K562 (cell line): ENCODE measurements around the gene AMIGO1. TPM values are rescaled to one million over a fixed set of nuclear protein-coding genes. Genes with fewer than 3 reads are reported as not detected.

Source experiments
- ELF1 ChIP-seq: fragments of 200-800 bp; sonication (Bioruptor generic); IDR thresholded peaks from 2 replicates; pipeline ENCODE4 v1.6.1; 2016; ENCODE audit warnings: missing genetic modification characterization, missing compliant biosample characterization
- EWSR1 ChIP-seq: fragments of 450-650 bp; IDR thresholded peaks from 2 replicates; pipeline ENCODE4 v1.6.1; 2018; ENCODE audit warnings: borderline replicate concordance, mild to moderate bottlenecking, low read depth, moderate library complexity; ENCODE audit not compliant: partially characterized antibody
- MCM7 ChIP-seq, 2 experiments: fragments of 450-650 bp; IDR thresholded peaks; 2 replicates each; pipeline ENCODE4 v1.6.1; 2016 to 2018
- MTA3 ChIP-seq: fragments of 450-650 bp; formaldehyde crosslinking; IDR thresholded peaks from 2 replicates; pipeline ENCODE4 v1.6.1; 2017; ENCODE audit warnings: mild to moderate bottlenecking, borderline replicate concordance
- NFATC3 ChIP-seq: fragments of 450-650 bp; IDR thresholded peaks from 2 replicates; pipeline ENCODE4 v1.6.1; 2017; ENCODE audit warnings: mild to moderate bottlenecking
- SAP30 ChIP-seq: fragments of 200-600 bp; sonication (generic); IDR thresholded peaks from 2 replicates; pipeline ENCODE4 v1.6.1; 2012; ENCODE audit warnings: borderline replicate concordance, low read depth, mild to moderate bottlenecking, moderate library complexity, low read length, control low read depth, inconsistent platforms; ENCODE audit not compliant: insufficient read depth, poor library complexity, severe bottlenecking
- TEAD2 ChIP-seq: fragments of 450-650 bp; IDR thresholded peaks from 2 replicates; pipeline ENCODE4 v1.6.1; 2016; ENCODE audit warnings: missing genetic modification characterization, control low read depth, missing compliant biosample characterization
- TSC22D4 ChIP-seq: fragments of 450-650 bp; IDR thresholded peaks from 2 replicates; pipeline ENCODE4 v1.6.1; 2016; ENCODE audit warnings: missing genetic modification characterization, missing biosample characterization, control low read depth
- ZBED1 ChIP-seq: IDR thresholded peaks from 2 replicates; pipeline ENCODE4 v1.6.1; 2014
- ZEB2 ChIP-seq: fragments of 450-650 bp; IDR thresholded peaks from 2 replicates; pipeline ENCODE4 v1.6.1; 2016
- ZNF274 ChIP-seq: IDR thresholded peaks from 2 replicates; pipeline ENCODE4 v1.6.1; 2011; ENCODE audit warnings: low read depth, mild to moderate bottlenecking, low read length, moderate library complexity, borderline replicate concordance
- polyA plus RNA-seq, 8 experiments: library from polyadenylated mRNA; depleted of rRNA in 4 of 8; stranded (reverse) in 5 of 8; unstranded in 3 of 8; fragments of >200 nt; fragmentation: Nextera tagmentation in 2 of 8; fragmentation: Illumina TruSeq in 1 of 8; extraction: Ambion mirVana in 2 of 8; extraction: Trizol in 1 of 8; gene quantifications; 2 replicates each; pipeline versions ENCODE4 v1.2.1 to v1.2.3, GENCODE V29; 2011 to 2014; ENCODE audit warnings: inconsistent platforms in 1 of 8, missing spikeins in 1 of 8
- total RNA-seq, 7 experiments: library from RNA; depleted of rRNA in 6 of 7; stranded (reverse); fragments of >200 nt in 6 of 7; fragmentation: Illumina TruSeq in 2 of 7; extraction: Trizol in 2 of 7; gene quantifications; 2 replicates each; pipeline versions ENCODE4 v1.2.1 to v1.2.3, GENCODE V29; 2011 to 2021; ENCODE audit warnings: low replicate concordance in 1 of 7
- TF ChIP-seq, protein P1 (sequence below): fragments of 200-600 bp; sonication (generic); IDR thresholded peaks from one replicate; pipeline ENCODE4 v1.6.1; 2012; ENCODE audit warnings: mild to moderate bottlenecking, low read depth, low read length, inconsistent platforms
- TF ChIP-seq, protein P2 (sequence below): fragments of 450-650 bp; formaldehyde crosslinking; conservative IDR thresholded peaks from 2 replicates; pipeline ENCODE4 v1.4.0; 2022; ENCODE audit warnings: mild to moderate bottlenecking, missing genetic modification characterization
- TF ChIP-seq, protein P3 (sequence below): sonication (generic); formaldehyde crosslinking; IDR thresholded peaks from 2 replicates; pipeline ENCODE4 v1.8.1; 2022; ENCODE audit warnings: missing genetic modification reagents

The AMIGO1 gene
- total and polyA plus RNA-seq, 9 of the 15 experiments (the other 6 are each of a cell fraction or from before 2014, with no cell fraction given), result 0.24 to 1.0 (median 0.54) TPM

DNA sequence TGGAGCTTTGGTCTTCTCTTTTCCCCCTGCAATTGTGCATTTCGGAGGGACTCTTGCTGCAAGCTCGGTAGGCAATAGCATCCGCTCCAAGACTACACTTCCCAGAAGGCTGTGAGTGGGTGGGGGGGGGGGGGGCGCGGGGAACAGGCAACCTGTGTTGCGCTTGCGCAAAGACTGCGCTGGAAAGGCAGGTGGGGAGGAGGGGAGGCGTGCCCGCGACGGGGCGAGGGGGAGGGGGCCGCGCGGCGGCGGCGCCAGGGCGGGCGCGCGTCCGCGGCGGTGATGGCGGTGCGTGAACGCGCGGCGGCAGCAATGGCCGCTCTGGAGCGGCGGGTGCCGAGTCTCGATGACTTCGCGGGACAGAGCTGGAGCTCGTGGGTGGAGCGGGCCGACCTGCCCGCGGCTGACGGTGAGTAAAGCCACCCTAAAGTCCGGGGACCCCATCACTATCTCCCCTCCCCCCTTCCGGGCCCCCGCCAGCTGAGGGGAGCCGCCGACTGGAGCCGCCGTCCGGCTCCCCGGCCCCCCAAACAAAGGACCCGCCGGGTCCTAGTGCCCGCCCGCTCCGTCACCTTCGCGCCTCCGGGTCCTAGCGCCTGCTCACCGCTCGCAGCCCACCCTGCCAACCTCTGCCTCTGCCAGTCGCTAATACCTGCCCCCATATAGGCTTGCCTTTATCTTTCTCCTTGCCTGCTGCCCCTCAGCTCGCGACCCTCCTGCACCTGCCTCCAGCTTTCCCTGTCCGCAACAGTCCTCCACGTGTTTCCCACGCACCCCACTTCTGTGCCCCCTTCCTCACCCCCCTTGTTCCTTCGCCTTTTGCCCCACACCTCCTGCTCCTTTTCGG lies 25.6 kb downstream of the AMIGO1 start, which contains the start of gene ATXN7L2 (continued):
- TF ChIP-seq, protein P1, sequence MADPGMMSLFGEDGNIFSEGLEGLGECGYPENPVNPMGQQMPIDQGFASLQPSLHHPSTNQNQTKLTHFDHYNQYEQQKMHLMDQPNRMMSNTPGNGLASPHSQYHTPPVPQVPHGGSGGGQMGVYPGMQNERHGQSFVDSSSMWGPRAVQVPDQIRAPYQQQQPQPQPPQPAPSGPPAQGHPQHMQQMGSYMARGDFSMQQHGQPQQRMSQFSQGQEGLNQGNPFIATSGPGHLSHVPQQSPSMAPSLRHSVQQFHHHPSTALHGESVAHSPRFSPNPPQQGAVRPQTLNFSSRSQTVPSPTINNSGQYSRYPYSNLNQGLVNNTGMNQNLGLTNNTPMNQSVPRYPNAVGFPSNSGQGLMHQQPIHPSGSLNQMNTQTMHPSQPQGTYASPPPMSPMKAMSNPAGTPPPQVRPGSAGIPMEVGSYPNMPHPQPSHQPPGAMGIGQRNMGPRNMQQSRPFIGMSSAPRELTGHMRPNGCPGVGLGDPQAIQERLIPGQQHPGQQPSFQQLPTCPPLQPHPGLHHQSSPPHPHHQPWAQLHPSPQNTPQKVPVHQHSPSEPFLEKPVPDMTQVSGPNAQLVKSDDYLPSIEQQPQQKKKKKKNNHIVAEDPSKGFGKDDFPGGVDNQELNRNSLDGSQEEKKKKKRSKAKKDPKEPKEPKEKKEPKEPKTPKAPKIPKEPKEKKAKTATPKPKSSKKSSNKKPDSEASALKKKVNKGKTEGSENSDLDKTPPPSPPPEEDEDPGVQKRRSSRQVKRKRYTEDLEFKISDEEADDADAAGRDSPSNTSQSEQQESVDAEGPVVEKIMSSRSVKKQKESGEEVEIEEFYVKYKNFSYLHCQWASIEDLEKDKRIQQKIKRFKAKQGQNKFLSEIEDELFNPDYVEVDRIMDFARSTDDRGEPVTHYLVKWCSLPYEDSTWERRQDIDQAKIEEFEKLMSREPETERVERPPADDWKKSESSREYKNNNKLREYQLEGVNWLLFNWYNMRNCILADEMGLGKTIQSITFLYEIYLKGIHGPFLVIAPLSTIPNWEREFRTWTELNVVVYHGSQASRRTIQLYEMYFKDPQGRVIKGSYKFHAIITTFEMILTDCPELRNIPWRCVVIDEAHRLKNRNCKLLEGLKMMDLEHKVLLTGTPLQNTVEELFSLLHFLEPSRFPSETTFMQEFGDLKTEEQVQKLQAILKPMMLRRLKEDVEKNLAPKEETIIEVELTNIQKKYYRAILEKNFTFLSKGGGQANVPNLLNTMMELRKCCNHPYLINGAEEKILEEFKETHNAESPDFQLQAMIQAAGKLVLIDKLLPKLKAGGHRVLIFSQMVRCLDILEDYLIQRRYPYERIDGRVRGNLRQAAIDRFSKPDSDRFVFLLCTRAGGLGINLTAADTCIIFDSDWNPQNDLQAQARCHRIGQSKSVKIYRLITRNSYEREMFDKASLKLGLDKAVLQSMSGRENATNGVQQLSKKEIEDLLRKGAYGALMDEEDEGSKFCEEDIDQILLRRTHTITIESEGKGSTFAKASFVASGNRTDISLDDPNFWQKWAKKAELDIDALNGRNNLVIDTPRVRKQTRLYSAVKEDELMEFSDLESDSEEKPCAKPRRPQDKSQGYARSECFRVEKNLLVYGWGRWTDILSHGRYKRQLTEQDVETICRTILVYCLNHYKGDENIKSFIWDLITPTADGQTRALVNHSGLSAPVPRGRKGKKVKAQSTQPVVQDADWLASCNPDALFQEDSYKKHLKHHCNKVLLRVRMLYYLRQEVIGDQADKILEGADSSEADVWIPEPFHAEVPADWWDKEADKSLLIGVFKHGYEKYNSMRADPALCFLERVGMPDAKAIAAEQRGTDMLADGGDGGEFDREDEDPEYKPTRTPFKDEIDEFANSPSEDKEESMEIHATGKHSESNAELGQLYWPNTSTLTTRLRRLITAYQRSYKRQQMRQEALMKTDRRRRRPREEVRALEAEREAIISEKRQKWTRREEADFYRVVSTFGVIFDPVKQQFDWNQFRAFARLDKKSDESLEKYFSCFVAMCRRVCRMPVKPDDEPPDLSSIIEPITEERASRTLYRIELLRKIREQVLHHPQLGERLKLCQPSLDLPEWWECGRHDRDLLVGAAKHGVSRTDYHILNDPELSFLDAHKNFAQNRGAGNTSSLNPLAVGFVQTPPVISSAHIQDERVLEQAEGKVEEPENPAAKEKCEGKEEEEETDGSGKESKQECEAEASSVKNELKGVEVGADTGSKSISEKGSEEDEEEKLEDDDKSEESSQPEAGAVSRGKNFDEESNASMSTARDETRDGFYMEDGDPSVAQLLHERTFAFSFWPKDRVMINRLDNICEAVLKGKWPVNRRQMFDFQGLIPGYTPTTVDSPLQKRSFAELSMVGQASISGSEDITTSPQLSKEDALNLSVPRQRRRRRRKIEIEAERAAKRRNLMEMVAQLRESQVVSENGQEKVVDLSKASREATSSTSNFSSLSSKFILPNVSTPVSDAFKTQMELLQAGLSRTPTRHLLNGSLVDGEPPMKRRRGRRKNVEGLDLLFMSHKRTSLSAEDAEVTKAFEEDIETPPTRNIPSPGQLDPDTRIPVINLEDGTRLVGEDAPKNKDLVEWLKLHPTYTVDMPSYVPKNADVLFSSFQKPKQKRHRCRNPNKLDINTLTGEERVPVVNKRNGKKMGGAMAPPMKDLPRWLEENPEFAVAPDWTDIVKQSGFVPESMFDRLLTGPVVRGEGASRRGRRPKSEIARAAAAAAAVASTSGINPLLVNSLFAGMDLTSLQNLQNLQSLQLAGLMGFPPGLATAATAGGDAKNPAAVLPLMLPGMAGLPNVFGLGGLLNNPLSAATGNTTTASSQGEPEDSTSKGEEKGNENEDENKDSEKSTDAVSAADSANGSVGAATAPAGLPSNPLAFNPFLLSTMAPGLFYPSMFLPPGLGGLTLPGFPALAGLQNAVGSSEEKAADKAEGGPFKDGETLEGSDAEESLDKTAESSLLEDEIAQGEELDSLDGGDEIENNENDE, result no peak
- TF ChIP-seq NFATC3, result no peak
- peak; percentile 83 for TF ChIP-seq MTA3
- TF ChIP-seq ZBED1, result peak; percentile 83
- no peak for TF ChIP-seq ZNF274
- TF ChIP-seq TSC22D4 (tag), result no peak
- peak; percentile 64; the same call in 1 of the 2 replicates for TF ChIP-seq ZEB2
- TF ChIP-seq, protein P2, sequence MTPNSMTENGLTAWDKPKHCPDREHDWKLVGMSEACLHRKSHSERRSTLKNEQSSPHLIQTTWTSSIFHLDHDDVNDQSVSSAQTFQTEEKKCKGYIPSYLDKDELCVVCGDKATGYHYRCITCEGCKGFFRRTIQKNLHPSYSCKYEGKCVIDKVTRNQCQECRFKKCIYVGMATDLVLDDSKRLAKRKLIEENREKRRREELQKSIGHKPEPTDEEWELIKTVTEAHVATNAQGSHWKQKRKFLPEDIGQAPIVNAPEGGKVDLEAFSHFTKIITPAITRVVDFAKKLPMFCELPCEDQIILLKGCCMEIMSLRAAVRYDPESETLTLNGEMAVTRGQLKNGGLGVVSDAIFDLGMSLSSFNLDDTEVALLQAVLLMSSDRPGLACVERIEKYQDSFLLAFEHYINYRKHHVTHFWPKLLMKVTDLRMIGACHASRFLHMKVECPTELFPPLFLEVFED (CRISPR knock-in tag), result peak; percentile 79; the same call in 1 of the 2 replicates
- TF ChIP-seq, protein P3, sequence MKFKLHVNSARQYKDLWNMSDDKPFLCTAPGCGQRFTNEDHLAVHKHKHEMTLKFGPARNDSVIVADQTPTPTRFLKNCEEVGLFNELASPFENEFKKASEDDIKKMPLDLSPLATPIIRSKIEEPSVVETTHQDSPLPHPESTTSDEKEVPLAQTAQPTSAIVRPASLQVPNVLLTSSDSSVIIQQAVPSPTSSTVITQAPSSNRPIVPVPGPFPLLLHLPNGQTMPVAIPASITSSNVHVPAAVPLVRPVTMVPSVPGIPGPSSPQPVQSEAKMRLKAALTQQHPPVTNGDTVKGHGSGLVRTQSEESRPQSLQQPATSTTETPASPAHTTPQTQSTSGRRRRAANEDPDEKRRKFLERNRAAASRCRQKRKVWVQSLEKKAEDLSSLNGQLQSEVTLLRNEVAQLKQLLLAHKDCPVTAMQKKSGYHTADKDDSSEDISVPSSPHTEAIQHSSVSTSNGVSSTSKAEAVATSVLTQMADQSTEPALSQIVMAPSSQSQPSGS (CRISPR knock-in tag), result no peak; the same call in 1 of the 2 replicates
- TF ChIP-seq MCM7 (IDR thresholded peaks at IDR 0.05), result no peak
- peak; percentile 37 for TF ChIP-seq SAP30
- TF ChIP-seq EWSR1, result no peak
- TF ChIP-seq TEAD2 (tag), result no peak
- TF ChIP-seq ELF1, result peak; percentile 68
